Activated naive CD8-positive, alpha-beta T cell treated with anti-CD3 and anti-CD28 coated beads, Interleukin-2, amount 50 U/mL, for 16 hours (primary cell): Measurements from ENCODE around the gene TBX3.
"Not testable (repeated sequence)": the region's sequence is repeated elsewhere in the genome, so short reads cannot be mapped to it uniquely, and the experiment has no call there.

Experiments
- DNase-seq: peaks from one replicate; pipeline ENCODE4 v3.0.0-alpha.2; 2020; ENCODE audit warnings: low read depth, low spot score

TBX3 gene

DNA sequence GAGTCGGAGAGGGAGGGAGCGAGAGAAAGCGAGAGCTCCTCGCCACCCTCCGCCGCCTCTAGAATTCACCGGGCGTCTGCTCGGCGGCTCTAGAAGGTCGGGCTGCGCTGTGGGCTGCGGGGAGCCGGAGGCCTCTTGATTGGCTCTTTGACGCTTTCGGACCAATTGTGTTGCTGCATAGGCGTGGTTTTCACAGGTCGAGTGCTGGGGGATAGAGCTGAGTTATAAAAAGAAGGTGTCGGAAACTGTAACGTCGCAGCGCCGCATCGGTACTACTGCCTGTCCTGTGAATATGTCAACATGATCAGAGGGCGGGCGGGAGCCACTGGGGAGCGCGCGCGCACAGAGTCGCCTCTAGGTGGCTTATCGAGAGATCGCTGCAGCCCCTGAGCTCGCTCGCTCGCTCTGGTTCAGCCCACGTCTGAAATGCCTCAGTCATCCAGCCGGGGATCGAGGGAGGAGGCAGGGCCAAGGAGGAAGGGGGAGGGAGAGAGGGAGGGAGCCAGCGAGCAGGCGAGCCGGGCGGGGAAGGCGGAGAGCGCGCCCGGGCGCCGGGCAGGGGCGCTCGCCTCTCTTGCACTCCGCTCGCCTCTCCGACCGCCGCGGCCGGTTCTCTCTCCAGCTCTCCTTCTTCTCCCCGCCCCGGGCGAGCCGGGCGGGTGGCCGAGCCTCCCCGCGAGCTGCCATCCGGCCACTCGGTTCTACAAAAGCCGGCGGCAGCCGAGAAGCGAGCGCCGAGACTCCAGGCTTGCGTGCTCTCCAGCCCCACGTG is at the start of gene TBX3:
Gene TBX3 (minus strand): TSS at position 78 of the 772 bp plus-strand sequence. CDS start 975 bp downstream, outside the sequence.
- no peak for DNase-seq

DNA sequence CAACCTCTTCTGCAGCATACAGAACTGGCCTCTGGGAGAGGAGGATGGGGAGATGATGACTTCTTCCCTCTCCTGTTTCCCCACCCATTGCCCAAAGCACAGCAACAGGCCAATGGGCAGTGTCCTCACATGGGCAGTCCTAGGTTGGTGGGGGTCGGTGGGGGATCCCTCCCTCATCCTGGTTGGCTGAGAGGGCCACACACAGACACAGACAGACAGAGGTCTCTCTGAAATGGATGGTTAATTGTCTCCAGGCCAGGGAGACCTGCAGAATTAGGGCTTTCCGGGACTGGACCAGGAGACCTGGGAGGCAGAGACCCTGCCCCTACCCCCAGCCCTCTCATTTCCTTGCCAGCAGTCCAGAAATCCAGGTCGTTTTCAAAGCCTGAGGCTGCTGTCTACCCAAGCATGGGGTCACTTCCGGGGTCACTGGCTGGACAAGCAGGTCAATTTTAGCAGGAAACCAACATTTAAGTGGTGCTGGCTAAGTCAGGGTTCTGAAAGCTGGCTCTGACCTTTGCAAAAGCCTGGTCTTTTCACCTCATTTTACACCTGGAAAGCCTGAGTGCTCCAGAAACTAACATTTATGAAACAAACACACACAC is 48.6 kb upstream of the TBX3 start:
- no peak for DNase-seq

DNA sequence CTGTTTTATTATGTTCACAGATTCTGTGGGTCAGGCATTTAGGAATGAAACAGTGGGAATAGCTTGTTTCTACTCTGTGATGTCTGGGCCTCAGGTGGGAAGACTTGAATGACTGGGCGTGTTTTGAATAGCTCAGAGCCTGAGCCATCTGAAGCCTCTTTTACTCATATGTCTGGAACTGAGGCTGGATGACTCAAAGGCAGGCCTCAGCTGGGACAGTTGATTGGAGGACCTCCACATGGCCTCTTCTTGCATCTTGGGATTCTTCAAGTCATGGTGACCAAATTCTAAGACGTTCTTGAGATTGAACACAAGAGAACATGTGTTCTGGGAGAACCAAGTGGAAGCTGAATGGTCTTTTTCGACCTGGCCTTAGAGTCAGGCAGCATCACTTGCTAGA is 45.8 kb upstream of the TBX3 start:
- no peak for DNase-seq

DNA sequence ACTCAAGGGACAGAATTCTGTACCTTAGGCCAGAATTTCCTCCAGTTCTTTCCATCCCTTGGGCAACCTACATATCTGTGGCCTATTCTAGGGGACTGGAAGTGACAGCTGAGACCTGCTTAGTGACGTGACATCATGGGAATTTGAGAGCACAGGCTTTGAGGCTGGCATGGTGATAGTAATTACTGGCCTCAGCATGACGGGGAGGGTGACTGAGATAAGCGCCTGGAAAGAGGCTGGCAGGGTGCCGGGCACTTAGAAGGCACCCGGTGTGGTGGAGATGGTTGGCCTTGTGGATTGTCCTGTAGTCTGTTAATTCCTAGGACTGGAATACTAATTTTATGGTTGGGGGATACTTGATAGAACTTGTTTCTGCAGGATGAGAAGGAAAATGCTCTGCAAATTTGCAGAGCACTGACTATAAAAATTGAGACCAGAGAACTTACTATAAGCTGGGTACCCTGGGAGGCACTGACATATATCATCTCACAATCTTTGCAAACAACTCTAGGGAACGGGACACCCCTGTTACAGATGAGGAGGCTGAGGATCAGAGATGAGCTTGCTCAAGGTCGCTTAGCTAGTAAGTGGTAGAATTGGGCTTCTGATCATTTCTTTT is 42.2 kb upstream of the TBX3 start:
- DNase-seq: no peak

DNA sequence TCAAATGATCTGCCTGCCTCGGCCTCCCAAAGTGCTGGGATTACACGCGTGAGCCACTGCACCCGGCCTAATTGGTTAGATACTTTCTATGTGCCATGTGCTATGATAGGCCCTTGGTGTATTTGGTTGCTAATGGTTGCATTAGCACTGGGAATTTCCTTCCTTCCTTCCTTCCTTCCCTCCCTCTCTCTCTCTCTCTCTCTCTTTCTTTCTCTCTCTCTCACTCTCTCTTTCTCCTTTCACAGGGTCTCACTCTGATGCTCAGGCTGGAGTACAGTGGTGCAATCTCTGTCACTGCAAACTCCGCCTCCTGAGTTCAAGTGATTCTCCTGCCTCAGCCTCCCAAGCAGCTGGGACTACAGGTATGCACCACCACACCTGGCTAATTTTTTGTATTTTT is 38.2 kb upstream of the TBX3 start:
- not testable (repeated sequence) for DNase-seq

DNA sequence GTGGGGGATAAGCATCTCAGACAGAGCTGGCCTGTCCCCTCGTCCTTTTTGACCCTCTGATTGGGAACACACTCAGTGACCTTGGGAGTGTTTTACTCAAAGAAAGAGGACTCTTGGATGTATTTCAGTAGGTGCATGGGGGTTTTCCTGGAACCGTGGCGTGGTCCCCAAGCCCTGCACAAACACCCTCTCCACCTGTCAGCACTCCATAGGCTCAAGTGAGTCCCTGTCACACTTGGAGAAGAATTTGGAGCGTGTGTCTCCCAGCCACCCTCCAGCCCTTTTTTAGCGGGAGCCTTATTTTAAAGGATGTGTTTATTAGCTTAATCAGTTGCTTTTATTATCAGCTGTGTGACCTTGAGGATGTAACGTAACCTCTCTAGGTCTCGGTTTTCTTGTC is 37.3 kb upstream of the TBX3 start:
- no peak for DNase-seq

DNA sequence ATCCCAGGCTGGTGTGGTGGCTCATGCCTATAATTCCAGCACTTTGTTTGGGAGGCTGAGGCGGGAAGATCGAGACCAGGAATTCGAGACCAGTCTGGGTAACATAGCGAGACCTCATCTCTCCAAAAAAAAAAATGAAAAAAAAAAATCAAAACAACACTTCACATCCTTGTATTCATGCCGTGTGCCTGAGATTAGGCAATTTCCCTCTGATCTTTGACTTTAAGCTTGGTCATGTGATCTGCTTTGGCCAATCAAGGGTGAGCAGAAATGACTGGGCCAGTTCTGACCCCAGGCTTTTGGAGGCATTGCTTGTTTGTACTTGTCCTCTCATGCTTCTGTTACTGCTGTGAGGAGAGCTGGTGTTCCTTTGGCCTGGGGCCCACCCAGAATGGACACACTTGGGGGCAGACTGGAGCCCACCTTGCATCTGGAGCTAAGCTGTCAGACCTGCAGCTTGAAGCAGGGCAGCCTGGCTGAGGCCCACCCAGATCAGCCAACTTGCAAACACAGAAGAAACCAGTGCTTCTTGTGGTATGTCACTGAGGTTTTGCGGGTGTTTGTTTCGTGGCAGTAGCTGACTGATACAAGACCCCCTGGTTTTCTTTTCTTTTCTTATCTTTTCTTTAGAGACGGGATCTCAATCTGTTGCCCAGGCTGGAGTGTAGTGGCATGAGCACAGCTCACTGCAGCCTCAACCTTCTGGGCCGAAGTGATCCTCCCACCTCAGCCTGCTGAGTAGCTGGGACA is 29.7 kb upstream of the TBX3 start:
- no peak for DNase-seq

DNA sequence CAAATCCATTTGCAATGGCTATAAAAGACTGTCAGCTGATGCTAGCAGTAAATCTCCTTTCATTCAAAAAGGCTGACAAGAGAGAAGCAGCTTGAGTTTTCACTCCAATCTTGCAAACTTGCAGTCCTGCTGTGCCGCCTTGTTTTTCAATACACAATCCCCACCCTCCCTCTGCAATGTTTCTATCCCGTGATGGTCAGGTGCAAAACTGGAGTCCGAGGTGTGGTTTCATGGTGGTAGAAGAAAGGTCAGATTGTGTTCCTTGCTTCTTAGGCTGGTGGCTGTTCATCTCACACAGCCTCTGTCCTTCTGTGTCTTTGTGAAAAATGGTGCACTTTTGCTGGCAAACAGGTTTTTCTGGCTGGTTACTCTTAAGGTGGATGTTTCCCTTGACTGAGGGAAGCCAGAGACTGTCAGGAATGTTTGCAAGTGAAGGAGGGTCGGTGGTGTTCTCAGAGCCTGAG is 27.7 kb upstream of the TBX3 start:
- no peak for DNase-seq

DNA sequence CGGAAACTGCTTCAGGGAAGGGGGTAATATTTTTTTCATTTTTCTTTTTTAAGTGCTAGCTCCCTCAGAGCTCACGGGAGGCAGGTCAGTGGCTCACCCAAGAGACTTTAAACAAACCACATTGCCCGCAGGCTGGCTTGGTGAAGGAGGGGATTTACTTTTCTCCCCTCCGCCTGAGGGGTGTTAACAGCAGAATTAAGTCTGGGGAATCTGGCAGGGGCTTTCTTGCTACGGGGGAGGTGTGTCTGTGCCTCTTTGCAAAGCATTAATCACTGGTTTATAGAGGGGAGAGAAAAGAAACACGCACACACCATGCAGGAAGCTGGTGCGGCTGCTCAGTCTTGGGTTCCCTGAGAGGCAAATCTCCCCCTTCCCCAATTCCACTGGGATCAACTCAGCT is 26.2 kb upstream of the TBX3 start:
- DNase-seq: no peak

DNA sequence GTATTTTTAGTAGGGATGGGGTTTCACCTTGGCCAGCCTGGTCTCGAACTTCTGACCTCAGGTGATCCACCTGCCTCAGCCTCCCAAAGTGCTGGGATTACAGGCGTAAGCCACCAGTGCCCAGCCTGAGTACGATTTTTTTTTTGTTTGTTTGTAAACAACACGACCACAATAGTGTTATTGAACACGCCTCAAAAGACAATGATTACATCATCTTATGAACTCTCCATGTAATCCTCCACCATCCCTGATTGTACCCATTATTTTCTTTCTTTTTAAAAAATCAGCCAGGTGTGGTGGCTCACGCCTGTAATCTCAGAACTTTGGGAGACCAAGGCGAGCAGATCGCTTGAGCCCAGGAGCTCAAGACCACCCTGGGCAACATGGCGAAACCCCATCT is 25.1 kb upstream of the TBX3 start:
- DNase-seq: no peak

DNA sequence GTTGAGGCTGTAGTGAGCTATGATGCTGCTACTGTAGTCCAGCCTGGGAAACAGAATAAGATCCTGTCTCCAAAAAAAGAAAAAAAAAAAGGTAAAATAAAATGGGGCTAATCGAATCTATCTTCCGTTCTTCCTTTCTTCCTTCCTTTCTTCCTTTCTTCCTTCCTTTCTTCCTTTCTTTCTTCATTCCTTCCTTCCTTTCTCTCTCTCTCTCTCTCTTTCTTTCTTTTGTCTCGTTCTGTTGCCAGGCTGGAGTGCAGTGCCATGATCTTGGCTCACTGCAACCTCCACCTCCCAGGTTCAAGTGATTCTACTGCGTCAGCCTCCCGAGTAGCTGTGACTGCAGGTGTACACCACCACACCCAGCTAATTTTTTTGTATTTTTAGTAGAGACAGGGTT is 24.6 kb upstream of the TBX3 start:
- DNase-seq: not testable (repeated sequence)

DNA sequence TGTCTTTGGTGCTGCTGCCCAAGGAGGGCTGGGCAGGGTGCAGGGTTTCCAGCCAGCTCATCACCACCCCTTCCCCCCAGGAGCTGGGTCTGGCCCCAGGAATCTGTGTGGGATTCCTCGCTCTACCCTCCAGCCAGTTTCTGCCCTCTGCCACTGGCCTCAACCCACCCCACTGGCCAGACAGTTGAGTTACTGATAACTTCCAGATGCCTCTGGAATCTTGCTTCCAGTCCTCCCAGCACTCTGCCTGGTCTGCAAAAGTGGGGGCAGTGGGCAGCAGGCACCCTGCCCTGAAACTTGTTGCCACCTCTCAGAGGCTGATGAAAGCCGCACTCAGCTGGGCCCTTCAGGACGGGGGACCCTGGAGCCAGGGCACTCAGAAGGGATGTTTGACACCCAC is 20.1 kb upstream of the TBX3 start:
- no peak for DNase-seq

DNA sequence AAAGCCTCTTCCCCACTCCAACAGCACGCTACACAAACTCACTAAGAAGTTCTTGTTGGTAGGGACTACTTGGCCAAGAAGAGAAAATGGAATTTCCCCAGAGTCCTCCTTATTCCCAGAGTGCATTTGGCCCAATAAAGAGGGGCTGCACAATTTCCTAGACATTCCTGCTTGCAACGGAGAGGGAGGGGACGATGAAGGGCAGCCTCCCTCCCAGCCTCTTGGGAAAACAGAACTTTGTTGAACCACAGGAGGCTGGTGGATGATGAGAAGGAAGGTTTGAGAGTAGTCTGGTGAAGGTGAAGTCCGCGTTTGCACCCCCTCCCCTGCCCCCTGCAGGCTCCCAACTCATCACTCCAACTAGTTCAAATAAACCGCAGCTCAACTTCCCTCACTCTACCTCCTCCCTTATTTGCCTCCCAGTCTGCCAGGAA is 19.1 kb upstream of the TBX3 start:
- DNase-seq: no peak

DNA sequence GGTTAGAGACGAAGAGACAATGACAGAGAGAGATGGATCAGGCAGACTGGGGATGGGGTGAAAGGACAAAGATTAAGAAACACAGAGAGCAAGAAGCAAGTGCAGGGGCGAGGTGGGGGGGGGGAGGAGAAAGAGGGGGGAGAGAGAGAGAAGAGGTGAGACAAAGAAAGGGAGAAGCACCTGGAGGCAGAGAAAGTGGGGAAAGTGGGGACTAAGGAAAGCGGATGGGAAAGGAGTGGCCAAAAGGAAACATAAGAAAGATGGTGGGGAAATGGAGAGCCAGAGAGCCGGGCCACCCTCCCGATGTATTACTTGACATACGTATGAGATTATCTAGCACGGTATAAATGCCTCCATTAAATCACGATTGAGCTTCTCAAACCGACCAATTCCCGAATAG is 18.5 kb upstream of the TBX3 start:
- DNase-seq: no peak

DNA sequence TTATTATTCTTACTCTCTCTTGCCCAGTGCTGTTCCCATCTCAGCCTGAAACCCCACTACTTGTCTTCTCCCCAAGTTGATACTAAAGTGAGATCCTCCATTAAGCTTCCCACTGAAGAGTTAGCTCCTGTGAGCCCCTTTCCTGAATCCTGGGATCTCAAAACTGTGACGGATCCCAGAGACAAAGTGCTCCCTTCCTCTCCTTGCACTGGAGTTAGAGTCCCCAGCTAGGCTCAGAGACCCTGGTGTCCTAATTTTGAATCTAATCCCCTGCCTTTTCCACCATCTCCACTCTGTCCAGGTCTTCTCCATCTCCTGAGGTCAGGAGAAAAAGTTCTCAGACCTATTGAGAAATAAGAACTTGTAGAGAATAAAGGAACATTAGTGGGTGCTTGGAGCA is 17.6 kb upstream of the TBX3 start:
- no peak for DNase-seq

DNA sequence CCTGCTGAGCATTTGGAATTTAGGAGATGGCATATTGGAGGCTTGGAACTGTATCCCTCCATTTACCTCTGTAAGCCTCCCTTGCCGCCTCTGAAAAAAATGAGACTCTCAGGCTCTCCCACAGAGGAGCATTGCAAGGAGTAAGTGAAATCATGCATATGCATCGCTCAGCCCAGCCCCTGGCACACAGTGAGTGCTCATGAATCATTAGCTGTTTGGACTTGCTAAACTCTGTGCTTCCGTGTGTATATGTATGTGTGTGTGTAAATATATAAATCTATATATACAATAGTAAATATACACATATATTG is 17.1 kb upstream of the TBX3 start:
- DNase-seq: no peak

DNA sequence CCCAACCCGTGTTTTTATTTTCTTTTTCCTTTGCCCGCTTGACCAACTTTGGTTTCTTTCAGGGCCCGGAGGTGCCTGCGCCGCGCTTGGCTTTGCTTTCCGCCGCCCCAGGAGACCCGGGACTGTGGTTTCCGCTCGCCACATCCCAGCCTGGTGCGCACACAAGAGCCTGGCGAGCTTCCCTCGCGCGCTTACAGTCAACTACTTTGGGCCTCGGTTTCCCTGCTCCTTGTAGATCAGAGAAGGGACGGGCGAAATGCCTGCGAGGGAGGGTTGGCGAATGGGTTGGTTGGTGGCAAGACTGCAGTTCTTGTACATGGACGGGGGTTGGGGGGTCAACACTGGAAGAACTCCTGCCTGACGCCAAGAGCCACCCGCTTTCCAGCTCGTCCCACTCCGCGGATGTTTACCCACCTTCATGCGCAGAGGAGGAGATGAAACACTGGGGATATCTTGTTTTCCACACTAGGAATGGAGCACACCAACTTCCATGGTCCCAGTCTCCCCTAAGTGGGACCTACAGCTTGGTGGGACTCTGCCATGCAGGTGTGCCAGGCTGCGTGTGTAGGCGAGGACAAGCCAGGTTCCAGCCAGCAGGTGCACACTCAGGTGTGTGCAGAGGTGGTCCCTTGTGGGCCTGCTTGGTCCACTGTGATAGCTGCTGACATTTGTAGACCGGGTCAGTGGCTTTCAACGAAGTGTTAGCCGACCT is 16.6 kb upstream of the TBX3 start:
- no peak for DNase-seq

DNA sequence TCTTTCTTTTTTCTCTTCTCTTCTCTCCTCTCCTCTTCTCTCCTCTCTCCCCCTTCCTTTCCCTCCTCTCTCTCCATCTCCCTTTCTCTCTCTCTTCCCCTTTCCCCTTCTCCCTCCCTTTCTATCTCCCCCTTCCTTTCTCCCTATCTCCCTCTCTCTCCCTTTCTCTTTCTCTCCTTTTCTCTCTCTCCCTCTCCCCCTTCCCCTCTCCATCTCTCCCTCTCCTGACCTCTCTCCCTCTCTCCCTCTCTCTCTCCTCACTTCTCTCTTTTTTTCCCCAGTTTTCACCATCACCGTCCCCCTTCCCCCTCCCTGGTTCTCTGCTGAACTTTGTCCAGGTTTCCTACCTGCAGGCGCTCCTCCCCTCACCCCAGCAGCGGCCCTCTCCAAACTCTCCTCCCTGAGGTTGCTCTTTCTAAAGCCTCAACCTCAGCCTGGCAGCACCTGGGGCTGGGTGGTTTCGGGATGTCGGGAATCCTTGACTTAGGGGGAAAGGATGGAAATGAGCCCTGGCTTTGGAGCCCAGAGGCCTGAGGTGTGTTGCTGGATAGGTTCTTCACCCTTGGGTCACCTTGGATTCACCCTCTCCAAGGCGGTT is 14.7 kb upstream of the TBX3 start:
- DNase-seq: no peak

DNA sequence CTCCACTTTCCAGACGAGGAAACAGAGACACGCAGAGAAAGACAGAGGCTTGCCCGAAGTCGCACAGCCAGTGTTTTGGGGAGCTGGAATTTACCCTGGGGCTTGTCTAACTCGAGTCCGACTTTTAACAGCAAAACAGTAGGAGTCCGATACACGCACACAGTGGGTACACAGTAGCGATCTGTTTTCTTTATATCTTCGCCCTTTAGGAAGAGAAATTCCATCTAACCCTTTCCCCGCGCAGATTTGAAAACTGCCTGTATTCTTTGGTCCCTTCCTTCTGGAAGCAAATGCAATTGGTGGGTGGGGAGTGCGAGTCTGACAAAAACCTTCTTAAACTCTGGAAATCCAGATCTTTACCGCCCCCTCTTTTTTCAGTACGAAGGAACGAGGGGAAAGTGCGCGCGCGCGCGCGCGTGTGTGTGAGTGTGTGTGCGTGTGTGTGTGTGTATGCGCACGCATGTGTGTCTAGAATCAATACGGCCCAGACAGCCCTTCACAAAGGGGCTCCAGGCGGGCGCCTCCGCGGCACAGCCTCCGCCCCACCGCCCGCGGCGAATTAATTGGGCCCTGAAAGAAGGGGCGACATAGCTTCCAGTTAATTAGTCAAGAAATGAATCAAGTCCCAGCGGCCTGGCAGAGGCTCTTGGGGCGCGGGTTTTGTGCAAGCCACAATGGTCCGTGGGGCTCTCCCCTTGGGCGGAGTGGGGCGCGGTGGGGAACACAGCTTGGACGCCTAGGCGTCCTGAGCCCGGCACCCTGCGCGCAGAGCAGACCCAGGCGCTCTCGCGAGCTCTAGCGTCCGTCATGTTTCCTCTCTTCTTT is 14.0 kb upstream of the TBX3 start:
- DNase-seq: no peak

DNA sequence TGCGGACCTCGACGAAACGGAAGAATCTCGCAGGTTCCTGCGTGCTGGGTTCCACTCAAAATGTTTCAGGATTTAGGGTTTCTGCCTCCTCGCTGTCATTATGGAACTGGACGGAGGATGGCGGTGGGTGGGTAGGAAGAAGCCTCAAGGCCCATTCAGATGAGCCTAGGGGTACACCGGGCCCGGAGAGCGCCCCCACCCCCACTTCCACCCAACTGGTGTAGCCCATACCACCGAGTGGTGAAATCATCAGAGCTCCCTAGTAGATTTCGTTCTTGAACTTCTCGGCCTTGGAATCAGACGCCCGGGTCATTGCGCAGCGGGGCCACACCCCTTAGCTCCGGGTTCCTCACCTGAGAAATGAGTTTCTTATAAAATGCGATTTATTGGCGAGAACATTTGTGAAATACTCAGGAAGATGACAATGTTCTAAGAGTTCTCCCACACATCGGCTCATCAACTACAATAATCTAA is 13.3 kb upstream of the TBX3 start:
- DNase-seq: no peak
